ENCODE data around the gene ST3GAL3.

ST3GAL3 gene

DNA sequence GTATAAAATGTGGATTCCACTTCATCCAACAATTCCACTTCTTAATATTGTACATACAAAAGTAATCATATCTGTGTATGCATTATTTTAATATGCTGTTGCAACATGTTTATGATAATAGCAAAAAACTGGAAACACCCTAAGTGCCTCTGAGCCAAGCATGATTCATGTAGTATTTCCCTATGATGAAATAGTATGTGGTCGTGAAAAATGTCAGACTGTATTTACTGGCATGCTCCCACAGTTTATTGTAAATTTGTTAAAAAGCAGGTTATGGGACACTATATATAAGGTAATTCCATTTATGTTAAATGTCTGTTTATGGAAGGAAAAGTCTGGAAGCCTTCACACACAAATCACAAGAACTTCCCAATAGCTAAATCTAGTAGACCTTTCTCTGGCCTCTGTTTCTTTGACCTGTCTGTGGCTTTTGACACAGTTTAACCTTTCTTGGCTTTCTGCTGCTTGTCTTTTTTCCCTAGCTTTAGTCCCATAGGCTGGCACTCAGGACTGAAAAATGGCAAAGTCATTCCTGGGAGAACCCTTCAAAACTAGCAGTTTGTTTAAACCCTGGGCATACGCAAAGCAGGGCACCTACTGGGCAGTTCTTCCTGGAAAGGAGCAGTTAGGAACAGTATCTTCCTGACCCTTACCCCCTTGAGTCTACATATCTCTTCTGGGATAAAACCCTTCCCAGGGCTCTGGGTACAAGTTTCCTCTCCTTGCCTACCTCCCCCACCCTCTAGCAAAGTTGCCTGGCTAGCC is 160.8 kb downstream of the ST3GAL3 start:
- TF ChIP-seq, protein P1, sequence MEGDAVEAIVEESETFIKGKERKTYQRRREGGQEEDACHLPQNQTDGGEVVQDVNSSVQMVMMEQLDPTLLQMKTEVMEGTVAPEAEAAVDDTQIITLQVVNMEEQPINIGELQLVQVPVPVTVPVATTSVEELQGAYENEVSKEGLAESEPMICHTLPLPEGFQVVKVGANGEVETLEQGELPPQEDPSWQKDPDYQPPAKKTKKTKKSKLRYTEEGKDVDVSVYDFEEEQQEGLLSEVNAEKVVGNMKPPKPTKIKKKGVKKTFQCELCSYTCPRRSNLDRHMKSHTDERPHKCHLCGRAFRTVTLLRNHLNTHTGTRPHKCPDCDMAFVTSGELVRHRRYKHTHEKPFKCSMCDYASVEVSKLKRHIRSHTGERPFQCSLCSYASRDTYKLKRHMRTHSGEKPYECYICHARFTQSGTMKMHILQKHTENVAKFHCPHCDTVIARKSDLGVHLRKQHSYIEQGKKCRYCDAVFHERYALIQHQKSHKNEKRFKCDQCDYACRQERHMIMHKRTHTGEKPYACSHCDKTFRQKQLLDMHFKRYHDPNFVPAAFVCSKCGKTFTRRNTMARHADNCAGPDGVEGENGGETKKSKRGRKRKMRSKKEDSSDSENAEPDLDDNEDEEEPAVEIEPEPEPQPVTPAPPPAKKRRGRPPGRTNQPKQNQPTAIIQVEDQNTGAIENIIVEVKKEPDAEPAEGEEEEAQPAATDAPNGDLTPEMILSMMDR (IDR thresholded peaks at IDR 0.05; ENCODE audit: insufficient read depth, low read length): no peak
- no peak for TF ChIP-seq POLR2AphosphoS5 (IDR thresholded peaks at IDR 0.05; ENCODE audit: low read depth)
- no peak for TF ChIP-seq SPI1 (IDR thresholded peaks at IDR 0.05; ENCODE audit: borderline replicate concordance, low read depth)
- TF ChIP-seq GABPA (IDR thresholded peaks at IDR 0.05; ENCODE audit: low read depth): no peak
- TF ChIP-seq REST (IDR thresholded peaks at IDR 0.05; ENCODE audit: insufficient replicate concordance, low read depth): no peak
- H3K27ac ChIP-seq (replicated peaks): no peak overlapping the region; the same call in 1 of the 2 replicates
- no peaks in the 10 kb centered on the region for H3K27me3 ChIP-seq (ENCODE audit: insufficient read depth, poor library complexity, severe bottlenecking)
- H3K4me3 ChIP-seq (replicated peaks; ENCODE audit: insufficient read depth, low read length): no peak overlapping the region
- DNase-seq (ENCODE audit: low read depth in 1 of 2, low spot score in 1 of 2): peak in 1 of 2 experiments; percentile 58

GRCh38 chr1:43868741-43869067 is 161.4 kb downstream of the ST3GAL3 start:
- Histone ChIP-seq H3K4me3 (replicated peaks; ENCODE audit: insufficient read depth, low read length) (no peak overlapping the region), H3K27ac (replicated peaks) (no peak overlapping the region; the same call in 1 of the 2 replicates), H3K27me3 (ENCODE audit: insufficient read depth, poor library complexity, severe bottlenecking) (no peaks in the 10 kb centered on the region)
- DNase-seq (ENCODE audit: low read depth in 1 of 2, low spot score in 1 of 2): no peak
- TF ChIP-seq POLR2AphosphoS5 (IDR thresholded peaks at IDR 0.05; ENCODE audit: low read depth): no peak
- TF ChIP-seq SPI1 (IDR thresholded peaks at IDR 0.05; ENCODE audit: borderline replicate concordance, low read depth): no peak
- TF ChIP-seq, protein P1 (IDR thresholded peaks at IDR 0.05; ENCODE audit: insufficient read depth, low read length): no peak
- TF ChIP-seq GABPA (IDR thresholded peaks at IDR 0.05; ENCODE audit: low read depth): no peak
- no peak for TF ChIP-seq REST (IDR thresholded peaks at IDR 0.05; ENCODE audit: insufficient replicate concordance, low read depth)

GRCh38 chr1:43870306-43870705 is 163.0 kb downstream of the ST3GAL3 start:
- DNase-seq (ENCODE audit: low read depth in 1 of 2, low spot score in 1 of 2): no peak
- TF ChIP-seq REST (IDR thresholded peaks at IDR 0.05; ENCODE audit: insufficient replicate concordance, low read depth) (no peak), POLR2AphosphoS5 (IDR thresholded peaks at IDR 0.05; ENCODE audit: low read depth) (no peak), GABPA (IDR thresholded peaks at IDR 0.05; ENCODE audit: low read depth) (no peak), SPI1 (IDR thresholded peaks at IDR 0.05; ENCODE audit: borderline replicate concordance, low read depth) (no peak)
- TF ChIP-seq, protein P1 (IDR thresholded peaks at IDR 0.05; ENCODE audit: insufficient read depth, low read length): no peak
- no peak overlapping the region for H3K4me3 ChIP-seq (replicated peaks; ENCODE audit: insufficient read depth, low read length)

More at GRCh38 chr1:43870306-43870705, 163.0 kb downstream of the ST3GAL3 start:
- Histone ChIP-seq H3K27ac (replicated peaks) (no peak overlapping the region), H3K27me3 (ENCODE audit: insufficient read depth, poor library complexity, severe bottlenecking) (no peaks in the 10 kb centered on the region)

Data from HL-60 (cell line).